GM23248 (cell line): Measurements from ENCODE around the gene GDE1. TPM values are rescaled to one million over a fixed set of nuclear protein-coding genes. Genes with fewer than 3 reads are reported as not detected.

Experiments
- DNase-seq: peaks from one replicate; pipeline ENCODE4 v3.0.0-alpha.2; 2015
- H2AFZ ChIP-seq: fragments of 200-600 bp; sonication (generic); 2 replicates; pipeline ENCODE4 v1.6.1; 2016; ENCODE audit warnings: antibody characterized with exemption
- H3F3A ChIP-seq: fragments of 200-600 bp; sonication (generic); 2 replicates; pipeline ENCODE4 v1.6.1; 2016; ENCODE audit warnings: mild to moderate bottlenecking, antibody characterized with exemption, mixed run types; ENCODE audit not compliant: insufficient read depth
- H3K27ac ChIP-seq: fragments of 200-600 bp; sonication (generic); 2 replicates; pipeline ENCODE4 v1.5.1; 2016; ENCODE audit warnings: mild to moderate bottlenecking
- H3K27me3 ChIP-seq: fragments of 200-600 bp; sonication (generic); replicated peaks from 2 replicates; pipeline ENCODE4 v1.6.1; 2016; ENCODE audit warnings: mild to moderate bottlenecking; ENCODE audit not compliant: insufficient read depth
- H3K36me3 ChIP-seq: fragments of 200-600 bp; sonication (generic); 2 replicates; pipeline ENCODE4 v1.6.1; 2016; ENCODE audit warnings: low read depth, mild to moderate bottlenecking
- H3K4me1 ChIP-seq: fragments of 200-600 bp; sonication (generic); 2 replicates; pipeline ENCODE4 v1.6.1; 2016; ENCODE audit warnings: mild to moderate bottlenecking; ENCODE audit not compliant: insufficient read depth
- H3K4me2 ChIP-seq: fragments of 200-600 bp; sonication (generic); one replicate; pipeline ENCODE4 v1.6.1; 2016; ENCODE audit warnings: mild to moderate bottlenecking; ENCODE audit not compliant: unreplicated experiment
- H3K4me3 ChIP-seq: fragments of 200-600 bp; sonication (generic); 2 replicates; pipeline ENCODE4 v1.5.1; 2016; ENCODE audit warnings: mild to moderate bottlenecking
- H3K79me2 ChIP-seq: fragments of 200-600 bp; sonication (generic); 2 replicates; pipeline ENCODE4 v1.6.1; 2016; ENCODE audit warnings: mild to moderate bottlenecking; ENCODE audit not compliant: insufficient read depth
- H3K9ac ChIP-seq: fragments of 200-600 bp; sonication (generic); 2 replicates; pipeline ENCODE4 v1.6.1; 2016; ENCODE audit warnings: mild to moderate bottlenecking
- H3K9me2 ChIP-seq: fragments of 200-600 bp; sonication (generic); 2 replicates; pipeline ENCODE4 v1.6.1; 2016; ENCODE audit warnings: mixed run types, mild to moderate bottlenecking, moderate library complexity; ENCODE audit not compliant: insufficient read depth
- H3K9me3 ChIP-seq: fragments of 200-600 bp; sonication (generic); one replicate; pipeline ENCODE4 v1.6.1; 2017; ENCODE audit warnings: low read depth
- H4K20me1 ChIP-seq: fragments of 200-600 bp; sonication (generic); 2 replicates; pipeline ENCODE4 v1.6.0; 2016; ENCODE audit not compliant: insufficient read depth
- EZH2 ChIP-seq: fragments of 200-600 bp; sonication (generic); IDR thresholded peaks from 2 replicates; pipeline ENCODE4 v1.6.1; 2018; ENCODE audit warnings: antibody characterized with exemption, mild to moderate bottlenecking; ENCODE audit not compliant: insufficient read depth, poor library complexity, severe bottlenecking
- EZH2phosphoT487 ChIP-seq: fragments of 200-600 bp; sonication (generic); IDR thresholded peaks from 2 replicates; pipeline ENCODE4 v1.6.1; 2018; ENCODE audit warnings: antibody characterized with exemption, moderate library complexity, mild to moderate bottlenecking, low read depth; ENCODE audit not compliant: insufficient read depth
- WGBS, 2 experiments: methylation state at CpG; one replicate each; pipeline ENCODE4 v1.1.6; 2015 to 2017; ENCODE audit warnings: low lambda C conversion rate in 2 of 2, low coverage in 1 of 2; ENCODE audit errors: missing lambda C conversion rate in 2 of 2; 5-methylcytosine and 5-hydroxymethylcytosine counted together
- in situ Hi-C: fragments of 300-500 bp; cut with MboI; formaldehyde crosslinking; loops from 2 replicates; pipeline ENCODE4 v1.15.0; 2020
- polyA plus RNA-seq: library from polyadenylated mRNA; unstranded; fragments of >200 nt; fragmentation: Nextera tagmentation; extraction: Ambion mirVana; gene quantifications from 2 replicates; pipeline ENCODE4 v1.2.1, GENCODE V29; 2016
- total RNA-seq: library from RNA; depleted of rRNA; stranded (reverse); fragments of >200 nt; shearing (Covaris generic); gene quantifications from 2 replicates; pipeline ENCODE4 v1.2.3, GENCODE V29; 2014

The GDE1 gene
- total and polyA plus RNA-seq, 2 experiments from 2014 or later = 55.1 to 85.0 TPM

DNA sequence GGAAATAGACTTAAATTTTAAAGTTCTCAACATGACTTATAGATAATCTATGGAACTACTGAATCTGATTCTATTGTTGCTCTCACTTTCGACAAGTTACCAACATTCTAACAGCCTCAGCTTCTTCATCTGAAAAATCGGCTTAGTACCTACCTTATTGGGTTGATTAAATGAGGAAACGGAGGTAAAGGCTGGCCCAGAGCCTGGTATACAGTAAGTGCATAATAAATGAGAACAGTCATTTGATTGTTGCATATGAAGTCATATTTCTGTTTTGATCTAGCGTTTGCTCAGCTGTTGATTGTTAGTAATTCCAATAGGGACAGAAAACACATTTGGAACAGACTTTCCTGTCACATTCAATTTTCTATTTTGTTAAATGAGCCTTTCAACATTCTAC, 38.2 kb upstream of the GDE1 start:
- 78 to 82% methylated on average over 4 of the region's 4 CpGs for WGBS, 2 experiments
- H3K9me2 ChIP-seq = no peaks in the 10 kb centered on the region
- DNase-seq = no peak
- in situ Hi-C loops = no loop called here
- H3K27ac ChIP-seq = no peak overlapping the region
- H3K9me3 ChIP-seq = no peaks in the 10 kb centered on the region
- no peak overlapping the region for H3K4me2 ChIP-seq
- H3K36me3 ChIP-seq = no peaks in the 10 kb centered on the region
- H3K4me1 ChIP-seq = no peaks in the 10 kb centered on the region
- no peak overlapping the region for H2AFZ ChIP-seq
- no peaks in the 10 kb centered on the region for H3K27me3 ChIP-seq
- TF ChIP-seq EZH2 (no peak), EZH2phosphoT487 (no peak)
- H3F3A ChIP-seq = peaks cover 8% of the 10 kb centered on the region
- H3K4me3 ChIP-seq = no peak overlapping the region
- H4K20me1 ChIP-seq = no peaks in the 10 kb centered on the region
- H3K9ac ChIP-seq = no peak overlapping the region
- H3K79me2 ChIP-seq = peaks cover 66% of the 10 kb centered on the region

DNA sequence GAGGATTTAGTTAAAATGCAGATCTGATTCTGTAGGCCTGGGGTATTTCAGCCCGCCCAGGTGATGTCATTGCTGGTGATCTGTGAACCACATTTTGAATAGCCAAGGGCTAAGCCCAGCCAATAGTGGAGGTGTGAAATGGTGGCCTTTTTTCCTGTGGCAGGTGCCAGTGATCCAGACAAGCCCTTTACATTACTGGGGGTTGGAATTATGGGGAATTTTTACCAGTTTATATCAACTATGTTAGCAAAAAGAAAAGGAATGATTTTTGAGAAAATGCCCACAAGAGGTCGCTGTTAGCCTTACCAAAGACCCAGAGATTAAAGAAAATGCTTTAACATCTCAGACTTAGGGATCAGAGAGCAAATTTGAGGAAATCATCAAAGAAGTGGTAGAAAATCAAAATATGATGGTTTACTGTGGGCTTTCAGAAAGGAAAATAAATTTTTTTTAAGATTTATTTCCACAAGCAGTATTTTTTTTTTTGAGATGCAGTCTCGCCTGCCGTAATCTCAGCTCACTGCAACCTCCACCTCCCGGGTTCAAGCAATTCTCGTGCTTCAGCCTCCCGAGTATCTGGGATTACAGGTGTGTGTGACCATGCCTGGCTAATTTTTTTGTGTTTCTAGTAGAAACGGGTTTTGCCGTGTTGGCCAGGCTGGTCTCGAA, 37.5 kb upstream of the GDE1 start:
- WGBS, 2 experiments = 71 to 73% methylated on average over 10 of the region's 10 CpGs
- Histone ChIP-seq H3K9me3 (no peaks in the 10 kb centered on the region), H3K4me3 (no peak overlapping the region), H3K36me3 (no peaks in the 10 kb centered on the region), H3F3A (peaks cover 8% of the 10 kb centered on the region), H3K27ac (no peak overlapping the region), H3K4me2 (no peak overlapping the region), H3K79me2 (peaks cover 66% of the 10 kb centered on the region), H4K20me1 (no peaks in the 10 kb centered on the region), H3K4me1 (peaks cover 4% of the 10 kb centered on the region; the same call in 1 of the 2 replicates), H3K9me2 (no peaks in the 10 kb centered on the region), H3K27me3 (no peaks in the 10 kb centered on the region), H2AFZ (no peak overlapping the region), H3K9ac (no peak overlapping the region)
- in situ Hi-C loops = no loop called here
- peak; percentile 79 for DNase-seq
- no peak for TF ChIP-seq EZH2phosphoT487
- TF ChIP-seq EZH2 = no peak

DNA sequence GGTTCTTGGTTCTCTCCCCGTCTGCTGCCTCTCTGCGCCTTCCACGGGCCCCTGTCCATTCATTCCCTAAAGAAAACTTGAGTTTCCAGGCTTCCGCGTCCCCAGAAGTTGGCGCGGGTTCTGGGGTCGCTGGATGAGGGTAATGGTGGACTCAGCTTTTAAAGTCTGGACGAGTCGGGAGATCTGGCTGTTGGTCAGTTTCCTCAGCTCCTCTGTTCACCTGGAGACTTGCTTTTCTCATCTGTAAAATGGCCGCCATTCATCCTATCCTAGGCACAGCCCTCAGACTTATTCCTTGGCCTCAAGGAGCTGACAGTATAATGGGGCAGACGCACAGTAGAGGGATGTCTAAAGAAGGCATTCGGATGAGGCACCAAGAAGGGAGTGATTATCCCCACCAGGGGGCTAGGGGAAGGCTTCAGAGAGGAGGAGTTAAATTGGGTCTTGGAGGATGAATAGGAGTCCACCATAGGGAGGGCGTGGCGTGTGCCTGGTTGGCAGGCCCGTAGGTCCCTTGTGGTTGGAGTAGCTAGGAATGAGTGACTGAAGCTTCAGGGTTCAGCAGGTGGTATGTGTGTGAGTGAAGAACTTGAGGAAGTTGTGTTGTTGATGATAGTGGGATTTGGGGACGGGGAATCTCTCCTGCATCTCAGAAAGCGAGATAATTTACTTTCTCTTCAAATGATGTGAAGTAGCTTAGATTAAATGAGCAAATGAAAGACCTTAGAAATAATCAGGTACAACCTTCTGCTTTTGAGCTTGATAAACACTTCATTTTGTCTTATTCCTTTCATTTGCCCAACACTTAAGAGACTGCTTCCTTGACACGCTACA, 34.3 kb upstream of the GDE1 start:
- Histone ChIP-seq H3K36me3 (peaks cover 8% of the 10 kb centered on the region; the same call in 1 of the 2 replicates), H4K20me1 (no peaks in the 10 kb centered on the region), H3K9me3 (no peaks in the 10 kb centered on the region), H3F3A (peaks cover 8% of the 10 kb centered on the region), H3K4me1 (peaks cover 4% of the 10 kb centered on the region; the same call in 1 of the 2 replicates), H3K4me2 (peak overlapping the region; percentile 85), H3K27me3 (no peaks in the 10 kb centered on the region), H2AFZ (peak overlapping the region; percentile 96), H3K9ac (peak overlapping the region; percentile 97), H3K9me2 (no peaks in the 10 kb centered on the region), H3K79me2 (peaks cover 39% of the 10 kb centered on the region), H3K4me3 (peak overlapping the region; percentile 93), H3K27ac (peak overlapping the region; percentile 81)
- in situ Hi-C loops = no loop called here
- peak; percentile 49 for DNase-seq
- 36 to 43% methylated on average over 19 of the region's 19 CpGs for WGBS, 2 experiments
- TF ChIP-seq EZH2 (no peak), EZH2phosphoT487 (no peak)

DNA sequence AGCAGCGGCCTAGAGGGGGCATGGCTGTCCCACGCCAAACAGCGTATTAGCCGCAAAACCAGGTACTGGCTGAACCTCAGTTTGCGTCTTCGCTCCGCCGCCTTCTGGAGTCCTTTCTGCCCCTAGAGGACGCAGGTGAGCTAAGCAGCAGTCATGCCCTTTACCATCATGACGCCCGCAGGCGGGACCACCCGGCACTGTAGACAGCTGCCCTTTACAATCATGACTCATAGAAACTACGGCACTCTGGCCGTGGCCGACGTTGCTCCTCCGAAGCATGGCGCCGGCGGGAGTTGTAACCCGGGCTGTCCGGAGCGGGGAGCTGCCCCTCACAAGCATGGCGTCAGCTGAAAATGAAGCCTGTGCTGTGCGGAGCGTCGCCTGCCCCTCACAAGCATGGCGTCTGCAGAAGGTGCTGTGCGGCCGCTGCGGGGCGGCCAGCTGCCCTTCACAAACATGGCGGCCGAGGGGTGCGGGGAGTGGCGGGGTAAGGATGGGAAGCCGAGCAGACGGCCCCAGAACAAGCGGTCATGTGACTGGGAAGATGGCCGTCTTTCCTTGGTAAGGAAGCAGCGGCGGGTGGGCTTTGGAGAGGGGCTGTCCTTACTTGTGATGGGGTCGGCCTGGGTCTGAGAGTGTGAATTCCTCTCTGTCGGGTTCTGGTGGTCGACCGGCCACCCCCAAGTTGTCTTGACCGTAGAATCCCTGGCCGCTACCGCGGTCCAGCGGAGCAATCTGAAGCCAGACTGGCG, 33.5 kb upstream of the GDE1 start, which contains the start of gene VPS35L:
Gene VPS35L, plus strand, starts transcription at position 518 of the 752 bp plus-strand sequence. Its CDS starts 27 bp downstream, at position 545.
- peak within 1 kb of the TSS; percentile 97 for H3K9ac ChIP-seq
- H3K9me3 ChIP-seq = no peaks in the 10 kb centered on the region
- H3K27me3 ChIP-seq = no peaks in the 10 kb centered on the region
- no peaks in the 10 kb centered on the region for H3K9me2 ChIP-seq
- peak within 1 kb of the TSS; percentile 81 for H3K27ac ChIP-seq
- TF ChIP-seq EZH2 (no peak), EZH2phosphoT487 (no peak)
- peaks cover 8% of the 10 kb centered on the region for H3F3A ChIP-seq
- H3K36me3 ChIP-seq = peaks cover 8% of the 10 kb centered on the region; the same call in 1 of the 2 replicates
- in situ Hi-C loops = no loop called here
- H3K4me1 ChIP-seq = peaks cover 4% of the 10 kb centered on the region; the same call in 1 of the 2 replicates
- WGBS, 2 experiments = 1% methylated on average over 50 to 53 of the region's 53 CpGs
- peak within 1 kb of the TSS; percentile 92 for H3K4me2 ChIP-seq
- peak; percentile 99 for DNase-seq
- H2AFZ ChIP-seq = peak within 1 kb of the TSS; percentile 99
- no peaks in the 10 kb centered on the region for H4K20me1 ChIP-seq
- peak within 1 kb of the TSS; percentile 93 for H3K4me3 ChIP-seq
- H3K79me2 ChIP-seq = peaks cover 31% of the 10 kb centered on the region
